IMR-90 (cell line): ENCODE measurements around the gene UNC13C. TPM values are rescaled to one million over a fixed set of nuclear protein-coding genes. Genes with fewer than 3 reads are reported as not detected.

Experiments used
- ATAC-seq: fragments of 200-7000 bp; cut with Tn5 transposase; 2 replicates; pipeline ENCODE4 v1.9.1; 2020; ENCODE audit warnings: low read depth, mild to moderate bottlenecking, moderate library complexity
- BruUV-seq: library from RNA; stranded (reverse); fragments of 400-500 nt; replicated peaks from 2 replicates; lab custom pipeline; 2021; lab: Mats Ljungman, UMichigan
- CTCF ChIA-PET: fragments of 300-600 bp; formaldehyde crosslinking; extraction: SDS; loops from one replicate; lab custom pipeline; 2021; ENCODE audit warnings: antibody characterized with exemption; lab: Yijun Ruan, JAX
- POLR2A ChIA-PET: fragments of 300-600 bp; sonication (Branson Sonifier 250); formaldehyde crosslinking; loops from one replicate; lab custom pipeline; 2022; ENCODE audit warnings: antibody characterized with exemption; ENCODE audit not compliant: unreplicated experiment; lab: Charles Lee
- DNase-seq: peaks from one replicate; pipeline ENCODE4 v3.0.0; 2013
- H2AFZ ChIP-seq: replicated peaks from 2 replicates; pipeline ENCODE3; 2013; ENCODE audit warnings: low read length, mild to moderate bottlenecking; ENCODE audit not compliant: poor library complexity
- H2AK5ac ChIP-seq: 2 replicates; pipeline ENCODE4 v1.6.1; 2013; ENCODE audit warnings: low read depth, low read length, inconsistent platforms
- H2AK9ac ChIP-seq: replicated peaks from 2 replicates; pipeline ENCODE3; 2013; ENCODE audit warnings: mild to moderate bottlenecking, low read depth, low read length, moderate library complexity; ENCODE audit not compliant: poor library complexity
- H2BK120ac ChIP-seq: 2 replicates; pipeline ENCODE4 v1.6.1; 2013; ENCODE audit warnings: low read depth, low read length, inconsistent platforms
- H2BK15ac ChIP-seq: 3 replicates; pipeline ENCODE4 v1.6.1; 2013; ENCODE audit warnings: low read depth, low read length, inconsistent platforms
- H2BK20ac ChIP-seq: 2 replicates; pipeline ENCODE4 v1.6.1; 2013; ENCODE audit warnings: low read depth, mild to moderate bottlenecking, inconsistent platforms, low read length, moderate library complexity
- H2BK5ac ChIP-seq: 2 replicates; pipeline ENCODE4 v1.6.1; 2013; ENCODE audit warnings: mild to moderate bottlenecking, low read depth, low read length, inconsistent platforms; ENCODE audit not compliant: poor library complexity, severe bottlenecking
- H3K14ac ChIP-seq: replicated peaks from 2 replicates; pipeline ENCODE4 v1.6.1; 2013; ENCODE audit warnings: low read depth, low read length, inconsistent platforms
- H3K18ac ChIP-seq: 2 replicates; pipeline ENCODE4 v1.6.1; 2013; ENCODE audit warnings: low read depth, low read length, control low read depth
- H3K23ac ChIP-seq: 2 replicates; pipeline ENCODE4 v1.6.1; 2013; ENCODE audit warnings: low read depth, low read length, inconsistent platforms
- H3K27ac ChIP-seq: 2 replicates; pipeline ENCODE4 v1.5.1; 2013; ENCODE audit warnings: mild to moderate bottlenecking, control low read depth, low read length; ENCODE audit not compliant: insufficient read depth
- H3K27me3 ChIP-seq: 2 replicates; pipeline ENCODE4 v1.6.1; 2013; ENCODE audit warnings: low read length; ENCODE audit not compliant: control insufficient read depth, insufficient read depth
- H3K36me3 ChIP-seq: 2 replicates; pipeline ENCODE4 v1.6.1; 2013; ENCODE audit warnings: low read length, mixed read lengths; ENCODE audit not compliant: control insufficient read depth, insufficient read depth
- H3K4ac ChIP-seq: 2 replicates; pipeline ENCODE4 v1.6.1; 2013; ENCODE audit warnings: low read depth, low read length, inconsistent platforms
- H3K4me1 ChIP-seq: 2 replicates; pipeline ENCODE4 v1.6.1; 2013; ENCODE audit warnings: low read length, mixed read lengths; ENCODE audit not compliant: control insufficient read depth, insufficient read depth
- H3K4me2 ChIP-seq: 2 replicates; pipeline ENCODE4 v1.6.1; 2013; ENCODE audit warnings: low read depth, mild to moderate bottlenecking, control low read depth, low read length, moderate library complexity
- H3K4me3 ChIP-seq: 2 replicates; pipeline ENCODE4 v1.5.1; 2013; ENCODE audit warnings: low read depth, mild to moderate bottlenecking, control low read depth, low read length, moderate library complexity; ENCODE audit not compliant: insufficient read depth
- H3K56ac ChIP-seq: 2 replicates; pipeline ENCODE4 v1.6.1; 2013; ENCODE audit warnings: low read length, inconsistent platforms; ENCODE audit not compliant: insufficient read depth; ENCODE audit errors: extremely low read depth
- H3K79me1 ChIP-seq, 2 experiments: 2 replicates each; pipeline ENCODE4 v1.6.1; 2013; ENCODE audit warnings: low read length in 2 of 2, inconsistent platforms in 1 of 2, low read depth in 1 of 2
- H3K9ac ChIP-seq: 2 replicates; pipeline ENCODE4 v1.6.1; 2013; ENCODE audit warnings: low read depth, low read length, control low read depth
- H3K9me1 ChIP-seq: 2 replicates; pipeline ENCODE4 v1.6.1; 2013; ENCODE audit warnings: low read length, inconsistent platforms; ENCODE audit not compliant: insufficient read depth
- H3K9me3 ChIP-seq: 2 replicates; pipeline ENCODE4 v1.6.1; 2013; ENCODE audit warnings: low read length; ENCODE audit not compliant: control insufficient read depth, insufficient read depth
- H4K20me1 ChIP-seq: 2 replicates; pipeline ENCODE4 v1.6.1; 2013; ENCODE audit warnings: low read length, inconsistent platforms; ENCODE audit not compliant: insufficient read depth
- H4K5ac ChIP-seq: 2 replicates; pipeline ENCODE4 v1.6.1; 2013; ENCODE audit warnings: mild to moderate bottlenecking, low read depth, low read length, control low read depth
- H4K8ac ChIP-seq, 2 experiments: 2 replicates each; pipeline ENCODE4 v1.6.1; 2013; ENCODE audit warnings: low read depth in 2 of 2, low read length in 2 of 2, control low read depth in 1 of 2, inconsistent platforms in 1 of 2
- H4K91ac ChIP-seq: 2 replicates; pipeline ENCODE4 v1.6.1; 2013; ENCODE audit warnings: low read depth, low read length, inconsistent platforms; ENCODE audit not compliant: insufficient read depth
- CEBPB ChIP-seq: IDR thresholded peaks from 2 replicates; pipeline ENCODE4 v1.6.1; 2012; ENCODE audit warnings: low read depth, low read length, improper control_type of control experiment
- MAFK ChIP-seq: IDR thresholded peaks from 2 replicates; pipeline ENCODE4 v1.6.1; 2012; ENCODE audit warnings: low read depth, low read length, improper control_type of control experiment
- MXI1 ChIP-seq: IDR thresholded peaks from 2 replicates; pipeline ENCODE4 v1.6.1; 2012; ENCODE audit warnings: low read depth, mild to moderate bottlenecking, low read length, moderate library complexity, borderline replicate concordance
- RFX5 ChIP-seq: IDR thresholded peaks from 2 replicates; pipeline ENCODE4 v1.8.0; 2012; ENCODE audit warnings: low read depth, mild to moderate bottlenecking, low read length, moderate library complexity
- dilution Hi-C: fragments of 300-500 bp; cut with HindIII; formaldehyde crosslinking; loops from one replicate; pipeline ENCODE4 v1.14.3; 2018; ENCODE audit warnings: low sequenced_read_pairs; ENCODE audit not compliant: unreplicated experiment
- in situ Hi-C: fragments of 300-500 bp; cut with MboI; formaldehyde crosslinking; loops from 3 replicates; pipeline ENCODE4 v1.14.3; 2019; ENCODE audit warnings: low sequenced_read_pairs, inconsistent platforms, mixed read lengths
- intact Hi-C: fragments of 100-400 bp; cut with micrococcal nuclease; formaldehyde crosslinking; loops from 2 replicates; pipeline ENCODE4 v1.10.0; 2022
- polyA plus RNA-seq, 3 experiments: library from polyadenylated mRNA; depleted of rRNA; stranded (reverse); fragments of >200 nt; gene quantifications; 2 replicates each; pipeline ENCODE4 v1.2.3, GENCODE V29; 2012; ENCODE audit warnings: low replicate concordance in 1 of 3
- total RNA-seq: library from RNA; depleted of rRNA; stranded (reverse); fragments of >200 nt; gene quantifications from 2 replicates; pipeline ENCODE4 v1.2.3, GENCODE V29; 2012

UNC13C gene
- total and polyA plus RNA-seq, 2 of the 4 experiments (the other 2 are of a cell fraction), result not detected

GRCh38 chr15:54638666-54639065, 660.4 kb downstream of the UNC13C start:
- Histone ChIP-seq H3K27me3 (no peaks in the 10 kb centered on the region), H2AK5ac (no peak overlapping the region), H3K9me3 (peaks cover 15% of the 10 kb centered on the region), H3K4me3 (no peak overlapping the region), H2BK20ac (no peak overlapping the region), H2BK15ac (no peak overlapping the region), H3K79me1 (no peaks in the 10 kb centered on the region), H3K4ac (no peak overlapping the region), H4K8ac (no peak overlapping the region), H3K9me1 (no peaks in the 10 kb centered on the region), H3K4me2 (no peak overlapping the region), H3K14ac (no peak overlapping the region), H3K18ac (no peak overlapping the region), H4K5ac (no peak overlapping the region), H3K27ac (no peak overlapping the region), H3K4me1 (no peaks in the 10 kb centered on the region), H3K36me3 (no peaks in the 10 kb centered on the region), H3K56ac (no peak overlapping the region), H3K23ac (no peak overlapping the region), H2BK120ac (no peak overlapping the region), H2BK5ac (no peak overlapping the region), H4K91ac (no peak overlapping the region), H4K20me1 (no peaks in the 10 kb centered on the region), H2AFZ (no peak overlapping the region), H3K9ac (no peak overlapping the region), H2AK9ac (no peak overlapping the region)
- ATAC-seq, result no peak
- BruUV-seq, result no TSS peak
- intact Hi-C loops, result no loop called here
- DNase-seq, result no peak
- CTCF ChIA-PET, result no interaction called here
- TF ChIP-seq MAFK (no peak), MXI1 (no peak), CEBPB (no peak), RFX5 (no peak)
- POLR2A ChIA-PET, result no interaction called here
- dilution Hi-C loops, result no loop called here
- in situ Hi-C loops, result no loop called here
